ENCODE data around the gene TMEM209.
"Not testable (repeated sequence)": the region's sequence is repeated elsewhere in the genome, so short reads cannot be mapped to it uniquely, and the experiment has no call there.

The TMEM209 gene

DNA sequence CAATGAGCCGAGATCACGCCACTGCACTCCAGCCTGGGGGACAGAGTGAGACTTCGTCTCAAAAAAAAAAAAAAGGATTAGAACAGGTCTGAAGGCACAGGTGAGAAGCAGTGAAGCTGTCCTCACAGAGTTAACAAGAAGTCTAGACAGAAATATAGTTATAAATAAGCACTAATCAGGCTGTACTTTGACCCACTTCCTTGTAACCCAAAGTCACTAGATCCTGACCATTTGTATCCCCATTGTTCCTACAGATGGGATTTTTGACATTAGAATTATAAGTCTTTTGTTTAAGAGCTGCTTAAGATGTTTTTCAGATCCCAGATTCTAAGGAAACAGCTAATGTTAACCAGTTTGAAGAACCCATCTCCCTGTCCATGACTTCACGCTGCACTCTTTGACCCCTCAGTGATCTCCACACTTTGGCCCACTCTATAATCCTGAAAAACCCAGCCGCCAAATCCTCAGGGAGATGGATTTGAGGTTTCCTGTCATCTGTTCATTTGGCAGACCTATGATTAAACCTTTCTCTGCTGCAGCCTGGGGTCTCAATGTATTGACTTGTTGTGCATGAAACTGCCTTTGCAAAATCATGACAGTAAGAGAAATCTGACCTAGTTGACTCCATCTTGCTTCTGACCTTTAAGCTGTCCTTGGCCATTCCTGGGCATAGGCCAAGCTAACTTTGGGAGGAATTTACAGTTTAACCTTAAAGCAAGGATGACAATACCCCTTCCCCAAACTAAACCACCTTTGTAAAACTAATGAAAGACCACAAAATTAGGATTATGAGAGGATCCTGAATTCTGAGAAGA lies 13.8 kb upstream of the TMEM209 start:
- DNase-seq, result no peak

DNA sequence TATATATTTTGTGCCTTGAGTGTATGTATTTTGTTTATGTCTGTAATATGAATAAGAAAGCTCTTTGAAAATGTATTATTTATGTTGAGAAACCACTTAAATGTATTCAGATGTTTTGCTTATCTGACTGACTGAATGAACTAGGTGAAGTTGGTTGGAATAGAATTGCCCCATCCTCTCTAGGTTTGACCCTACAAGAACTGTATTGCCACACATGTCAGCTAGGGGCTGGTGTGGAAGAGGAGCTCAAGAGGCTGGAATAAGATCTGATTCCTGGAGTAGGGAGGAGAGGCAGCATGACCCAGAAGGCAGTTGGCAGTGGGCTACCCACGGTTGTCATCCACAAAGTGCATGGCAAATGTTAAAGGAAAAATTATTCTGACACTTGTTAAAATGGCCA lies 11.5 kb upstream of the TMEM209 start:
- DNase-seq, result no peak

DNA sequence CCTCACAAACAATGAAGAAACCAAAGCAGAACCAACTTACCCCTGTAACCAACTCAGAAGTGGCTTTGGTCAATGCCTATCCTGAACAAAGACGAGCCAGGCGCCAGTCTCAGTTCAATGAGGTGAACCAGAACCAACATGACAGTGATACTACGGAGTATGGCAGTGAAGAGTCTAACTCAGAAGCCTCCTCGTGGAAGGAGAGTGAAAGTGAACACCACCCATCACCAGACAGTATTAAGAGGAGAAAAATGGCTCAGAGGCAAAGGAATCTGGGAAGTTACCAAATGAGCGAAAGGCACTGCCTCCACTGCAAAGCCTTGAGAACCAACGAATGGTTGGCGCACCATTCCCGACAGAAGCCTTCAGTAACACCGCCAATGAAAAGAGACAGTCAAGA lies 10.8 kb upstream of the TMEM209 start:
- no peak for DNase-seq

DNA sequence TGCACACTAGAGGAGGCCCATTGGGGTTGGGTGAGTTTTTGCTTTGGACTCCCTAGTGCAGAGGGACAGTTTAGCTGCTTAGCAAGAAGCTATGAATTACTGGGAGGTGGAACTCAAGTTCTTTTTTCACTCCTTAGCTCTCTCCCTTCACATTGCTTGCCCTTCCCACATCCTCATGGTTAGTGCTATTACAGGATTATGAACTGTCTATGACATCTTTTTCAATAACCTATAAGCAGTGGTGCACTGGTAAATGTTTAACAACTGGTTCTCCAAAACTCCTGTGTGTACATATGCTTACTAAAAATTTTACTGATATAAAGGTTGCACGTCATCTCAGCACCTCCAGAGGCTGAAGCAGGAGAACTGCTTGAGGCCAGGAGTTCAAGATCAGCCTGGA lies 8.6 kb upstream of the TMEM209 start:
- no peak for DNase-seq

DNA sequence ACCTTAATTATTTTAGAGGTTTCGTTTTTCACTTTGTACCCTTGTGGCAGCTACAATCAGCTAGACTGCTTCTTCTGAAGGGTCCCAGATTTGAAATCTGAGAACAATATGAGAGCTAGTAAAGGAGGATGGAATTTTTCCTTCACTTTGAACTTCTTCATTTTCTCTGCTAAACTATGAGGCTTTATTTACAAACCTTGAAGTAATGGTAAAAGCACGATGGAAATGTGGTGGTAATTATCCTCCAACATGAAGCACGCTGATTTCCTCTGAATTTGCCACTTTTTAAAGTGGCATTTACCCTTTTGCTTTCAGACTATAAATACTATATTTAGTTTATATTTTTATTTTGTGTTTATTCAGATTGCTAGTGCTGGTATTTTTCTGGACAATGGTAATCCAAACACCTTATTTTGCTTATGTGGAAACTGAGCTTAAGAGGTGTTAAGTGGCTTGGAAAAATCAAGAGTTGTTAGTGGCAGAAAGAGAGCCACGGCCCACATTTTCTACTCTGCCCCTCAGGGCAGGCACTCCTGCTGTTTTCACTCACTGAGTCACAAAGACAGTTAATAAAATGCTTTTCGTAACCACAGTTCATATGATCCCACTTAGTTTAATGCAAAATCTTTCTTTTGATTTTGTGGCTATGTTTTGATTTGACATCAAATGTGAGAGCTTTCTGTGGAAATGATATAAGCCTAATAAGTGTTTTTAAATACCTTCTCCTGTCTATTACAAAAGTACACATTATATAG lies 5.2 kb upstream of the TMEM209 start:
- DNase-seq, result peak; percentile 51

DNA sequence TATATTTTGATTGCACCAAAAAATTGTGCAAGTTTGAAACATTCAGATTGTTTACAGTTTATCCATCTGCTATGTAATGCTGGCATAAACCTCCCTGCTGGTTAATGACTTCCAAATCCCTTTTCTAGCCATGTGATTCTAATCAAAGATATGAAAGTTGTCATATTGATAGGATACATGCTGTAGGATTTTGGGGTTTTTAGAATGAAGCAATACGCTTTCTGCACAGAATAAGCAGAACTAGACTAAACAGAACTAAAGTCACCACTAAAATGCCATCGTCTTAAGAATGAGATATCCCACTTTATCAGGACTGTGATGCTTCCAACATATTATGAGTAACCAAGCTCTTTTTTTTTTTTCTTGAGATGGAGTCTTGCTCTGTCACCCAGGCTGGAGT lies 3.3 kb upstream of the TMEM209 start:
- DNase-seq, result no peak

DNA sequence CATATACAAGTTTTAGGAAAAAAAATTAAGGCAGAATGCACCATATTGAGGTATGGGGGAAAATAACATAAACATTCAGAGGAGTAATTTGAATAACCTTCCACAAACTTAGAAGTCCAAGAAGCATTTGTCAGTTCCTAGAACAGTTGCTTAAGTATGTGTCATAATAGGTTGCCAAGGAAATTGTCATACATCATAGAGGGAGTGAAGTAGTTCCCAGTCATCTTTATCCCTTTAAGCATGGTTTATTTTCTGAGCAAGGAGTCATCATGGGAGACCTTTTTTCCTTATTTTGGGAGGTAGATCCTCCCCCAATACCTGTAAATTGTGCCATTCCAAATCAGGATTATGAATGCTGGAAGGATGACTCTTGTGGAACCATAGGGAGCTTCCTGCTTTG lies 2.4 kb upstream of the TMEM209 start, which contains the start of gene SSMEM1:
Gene SSMEM1 (plus strand): TSS at position 219 of the 400 bp plus-strand sequence. CDS start 51 bp downstream, at position 270.
- DNase-seq, result peak; percentile 68

DNA sequence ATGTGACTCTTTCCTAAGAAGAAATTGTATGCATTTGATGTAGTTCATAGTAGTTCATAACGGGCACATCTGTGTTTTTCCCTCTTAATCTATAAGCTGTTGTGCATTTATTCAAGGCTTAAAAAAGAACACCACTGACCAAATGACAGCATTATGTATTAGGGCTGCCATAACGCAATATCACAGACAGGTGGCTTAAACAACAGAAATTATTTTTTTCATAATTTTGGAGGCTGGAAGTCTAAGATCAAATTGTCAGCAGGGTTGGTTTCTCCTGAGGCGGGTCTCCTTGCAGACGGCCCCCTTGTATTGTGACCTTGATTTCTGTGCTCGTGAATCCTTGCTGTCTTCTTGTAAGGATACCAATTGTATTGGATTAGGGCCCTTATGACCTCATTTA lies 1.8 kb upstream of the TMEM209 start:
- no peak for DNase-seq

DNA sequence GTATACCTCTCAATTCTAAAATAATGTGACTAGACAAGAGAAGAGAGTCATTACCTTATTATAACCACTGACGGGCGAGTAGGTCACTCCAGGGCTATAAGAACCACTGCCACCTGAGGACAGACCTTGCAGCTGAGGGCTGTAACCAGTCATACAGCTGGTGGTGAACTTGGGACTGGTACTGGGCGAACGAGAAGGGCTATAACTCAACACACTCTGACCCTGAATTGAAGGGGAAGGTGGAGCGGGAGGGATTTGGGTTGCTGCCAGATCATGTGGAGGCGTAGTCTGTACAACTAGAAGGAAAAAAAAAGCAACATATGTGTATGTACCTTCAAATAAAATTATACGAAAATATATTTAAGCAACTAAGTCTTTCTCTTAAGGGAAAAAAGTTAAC lies 3.4 kb downstream of the TMEM209 start:
- DNase-seq, result no peak

DNA sequence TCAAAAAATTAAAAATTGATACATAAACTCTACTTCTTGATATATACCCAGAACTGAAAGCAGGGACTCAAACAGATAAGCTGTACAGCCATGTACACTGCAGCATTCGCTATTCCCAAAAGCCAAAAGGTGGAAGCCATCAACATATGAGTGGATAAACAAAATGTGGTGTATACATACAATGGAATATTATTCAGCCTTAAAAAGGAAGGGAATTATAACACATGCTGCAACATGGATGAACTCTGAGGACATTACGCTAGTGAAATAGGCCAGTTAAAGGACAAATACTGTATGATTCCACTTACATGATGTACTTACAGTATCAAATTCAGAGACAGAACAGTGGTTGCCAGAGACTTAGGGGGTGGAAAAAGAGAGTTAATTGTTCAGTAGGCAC lies 8.1 kb downstream of the TMEM209 start:
- no peak for DNase-seq

DNA sequence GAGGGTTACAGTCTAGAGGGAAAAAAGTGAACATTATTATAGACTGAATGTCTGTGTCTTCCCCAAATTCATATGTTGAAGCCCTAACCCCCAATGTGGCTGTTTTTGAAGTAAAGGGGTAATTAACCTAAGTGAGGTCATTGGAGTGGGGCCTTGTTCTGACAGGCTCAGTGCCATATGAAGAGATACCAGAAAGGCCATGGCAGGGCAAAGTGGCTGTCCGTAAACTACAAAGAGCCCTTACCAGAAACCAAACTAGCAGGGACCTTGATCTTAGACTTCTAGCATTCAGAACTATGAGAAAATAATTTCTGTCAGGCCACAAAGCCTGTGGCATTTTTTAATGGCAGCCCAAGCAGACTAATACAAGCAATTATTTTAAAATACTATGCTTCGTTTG lies 8.7 kb downstream of the TMEM209 start:
- no peak for DNase-seq

DNA sequence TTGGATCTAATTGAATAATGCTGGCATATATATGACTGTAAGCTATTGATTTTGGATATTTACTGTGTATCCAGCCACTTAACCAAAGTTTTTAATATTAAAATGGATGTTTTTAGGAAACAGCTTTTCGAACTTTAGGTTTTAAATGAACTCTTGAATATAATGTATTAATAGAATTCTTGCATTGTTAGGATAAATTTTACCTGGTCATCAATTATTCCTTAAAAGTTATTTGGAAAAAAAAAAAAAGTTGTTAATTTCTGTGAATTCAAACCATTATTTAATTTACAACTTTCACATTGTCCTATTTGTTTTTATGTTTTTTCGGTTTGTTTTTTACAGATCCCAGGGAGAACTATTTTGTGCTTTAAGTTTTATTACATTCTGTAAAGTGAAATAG lies 9.8 kb downstream of the TMEM209 start:
- no peak for DNase-seq

DNA sequence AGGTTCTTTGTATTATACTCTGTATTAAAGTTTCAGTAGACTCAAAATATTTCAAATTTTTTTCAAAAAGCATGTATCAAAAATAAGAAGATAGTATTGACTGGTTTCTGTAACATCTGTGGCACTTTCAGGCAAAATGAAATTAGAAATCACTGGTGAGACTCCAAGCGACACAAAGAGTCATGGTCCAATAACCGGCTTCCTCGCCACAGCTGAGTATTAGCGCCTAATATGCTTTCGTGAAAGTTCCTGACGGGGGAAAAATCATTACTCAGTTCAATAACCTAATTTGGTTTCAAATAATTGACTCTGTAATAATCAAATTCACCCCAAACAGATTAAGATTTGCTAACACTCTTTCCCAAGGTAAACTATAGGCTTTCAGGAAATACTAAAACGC lies 13.4 kb downstream of the TMEM209 start:
- DNase-seq, result no peak

DNA sequence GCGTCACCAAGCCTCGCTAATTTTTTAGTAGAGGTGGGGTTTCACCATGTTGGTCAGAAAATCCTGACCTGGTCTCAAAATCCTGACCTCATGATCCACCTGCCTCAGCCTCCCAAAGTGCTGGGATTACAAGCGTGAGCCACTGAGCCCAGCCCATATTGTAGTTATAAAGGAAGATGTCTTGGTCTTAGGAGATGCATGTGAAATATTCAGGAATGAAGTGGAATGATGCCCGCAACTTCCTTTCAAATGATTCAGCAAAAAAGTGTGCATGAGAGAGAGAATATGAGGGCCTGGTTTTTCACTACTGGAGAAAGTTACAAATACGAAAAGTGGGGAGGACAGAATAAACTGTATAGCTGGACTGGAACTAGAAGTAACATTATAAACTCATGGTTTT lies 15.9 kb downstream of the TMEM209 start:
- DNase-seq, result peak; percentile 68

DNA sequence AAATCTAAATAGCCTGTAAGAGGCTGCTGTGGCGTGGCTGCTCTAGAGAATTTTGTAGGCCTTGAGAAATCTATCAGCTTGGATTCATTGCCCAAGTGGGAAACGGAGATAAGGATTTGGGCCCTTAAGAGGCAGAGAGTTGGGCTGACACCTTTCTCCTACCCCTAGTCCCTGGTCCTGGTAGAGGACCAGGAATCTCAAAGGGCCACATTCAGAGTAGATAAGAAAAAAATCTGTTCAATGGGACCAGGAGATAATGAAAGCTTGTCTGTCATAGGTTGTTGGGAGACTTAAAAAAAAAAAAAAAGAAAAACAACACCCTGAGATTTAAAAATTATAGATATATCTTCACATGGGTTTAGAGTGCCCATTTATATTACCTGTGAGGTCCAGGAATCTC lies 17.8 kb downstream of the TMEM209 start:
- DNase-seq, result no peak

DNA sequence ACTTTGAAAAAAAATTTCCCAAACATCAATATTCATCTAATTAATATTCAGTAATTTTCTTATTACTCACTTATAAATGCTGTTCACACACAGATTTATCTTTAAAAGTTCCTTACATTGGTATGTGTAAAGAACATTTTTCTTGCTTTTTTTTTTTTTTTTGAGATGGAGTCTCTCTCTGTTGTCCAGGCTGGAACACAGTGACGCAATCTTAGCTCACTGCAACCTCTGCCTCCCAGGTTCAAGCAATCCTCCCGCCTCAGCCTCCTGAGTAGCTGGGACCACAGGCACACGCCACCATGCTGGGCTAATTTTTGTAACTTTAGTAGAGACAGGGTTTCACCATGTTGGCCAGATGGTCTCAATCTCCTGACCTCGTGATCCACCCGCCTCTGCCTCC lies 20.9 kb downstream of the TMEM209 start:
- not testable (repeated sequence) for DNase-seq

DNA sequence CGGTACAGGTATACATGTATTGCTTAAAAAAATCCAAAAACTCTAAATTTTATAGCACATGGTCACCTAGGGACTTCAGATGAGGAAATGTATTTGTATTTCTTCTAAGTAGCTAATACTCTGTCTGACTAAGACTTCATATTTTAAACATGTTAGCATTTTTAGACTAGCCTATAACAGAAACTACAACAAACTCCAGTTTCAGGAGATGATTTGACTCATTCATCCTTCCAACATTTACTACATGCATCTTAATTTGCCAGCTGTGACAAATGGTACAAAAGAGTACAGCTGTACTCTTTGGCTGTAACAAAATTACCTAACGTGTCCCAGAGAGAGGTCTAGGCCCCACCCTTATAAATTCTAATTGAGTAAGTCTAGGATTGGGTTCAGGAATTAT lies 22.2 kb downstream of the TMEM209 start:
- DNase-seq, result no peak

DNA sequence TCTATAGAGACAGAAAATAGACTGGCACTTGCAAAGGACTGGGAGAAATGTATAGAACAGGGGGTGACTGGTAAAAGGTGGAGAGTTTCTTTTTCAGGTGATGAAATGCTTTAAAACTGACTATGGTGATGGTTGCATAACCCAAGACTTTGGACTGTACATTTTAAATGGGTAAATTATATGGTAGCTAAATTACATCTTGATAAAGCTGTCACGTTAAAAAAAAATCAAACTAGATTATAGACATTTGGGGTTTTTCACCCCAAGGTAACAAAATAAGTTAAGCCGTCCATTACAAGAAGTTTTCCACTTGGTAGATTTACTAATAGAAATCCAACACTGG lies 24.0 kb downstream of the TMEM209 start:
- DNase-seq, result no peak

DNA sequence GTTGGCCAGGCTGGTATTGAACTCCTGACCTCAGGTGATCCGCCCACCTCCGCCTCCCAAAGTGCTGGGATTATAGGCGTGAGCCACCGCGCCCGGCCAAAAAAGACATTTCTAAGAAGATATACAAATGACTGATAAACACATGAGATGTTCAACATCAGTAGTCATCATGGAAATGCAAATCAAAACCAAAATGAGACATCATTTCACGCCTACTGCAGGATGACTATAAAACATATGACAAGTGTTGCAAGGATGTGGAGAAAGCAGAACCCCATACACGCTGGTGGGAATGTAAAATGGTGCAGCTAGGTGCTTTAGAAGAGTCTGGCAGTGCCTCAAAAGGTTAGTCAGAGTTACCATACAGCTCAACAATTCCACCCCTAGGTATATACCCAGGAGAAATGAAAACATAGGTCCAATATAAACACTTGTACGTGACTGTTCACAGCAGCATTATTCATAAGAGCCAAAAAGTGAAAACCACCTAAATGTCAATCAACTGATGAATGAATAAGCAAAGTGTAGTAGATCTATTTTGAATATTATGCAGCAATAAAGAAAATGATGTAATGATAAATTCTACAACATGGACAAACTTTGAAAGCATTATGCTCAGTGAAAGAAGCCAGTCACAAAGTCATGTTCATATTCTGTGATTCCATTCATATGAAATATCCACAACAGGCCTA lies 24.5 kb downstream of the TMEM209 start:
- DNase-seq, result peak; percentile 22

DNA sequence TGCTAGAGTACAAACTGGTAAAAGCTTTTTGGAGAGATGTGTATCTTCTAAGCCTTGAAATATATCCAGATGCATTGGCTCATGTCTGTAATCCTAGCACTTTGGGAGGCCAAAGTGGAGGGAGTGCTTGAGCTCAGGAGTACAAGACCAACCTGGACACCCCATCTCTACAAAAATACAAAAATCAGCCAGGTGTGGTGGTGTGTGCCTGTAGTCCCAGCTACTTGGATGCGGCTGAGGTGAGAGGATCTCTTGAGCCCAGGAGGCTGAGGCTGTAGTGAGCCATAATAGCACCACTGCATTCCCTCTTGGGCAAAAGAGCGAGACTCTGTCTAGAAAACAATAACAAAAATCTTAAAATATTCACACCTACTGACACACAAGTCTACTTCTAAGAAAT lies 25.6 kb downstream of the TMEM209 start:
- DNase-seq, result no peak

DNA sequence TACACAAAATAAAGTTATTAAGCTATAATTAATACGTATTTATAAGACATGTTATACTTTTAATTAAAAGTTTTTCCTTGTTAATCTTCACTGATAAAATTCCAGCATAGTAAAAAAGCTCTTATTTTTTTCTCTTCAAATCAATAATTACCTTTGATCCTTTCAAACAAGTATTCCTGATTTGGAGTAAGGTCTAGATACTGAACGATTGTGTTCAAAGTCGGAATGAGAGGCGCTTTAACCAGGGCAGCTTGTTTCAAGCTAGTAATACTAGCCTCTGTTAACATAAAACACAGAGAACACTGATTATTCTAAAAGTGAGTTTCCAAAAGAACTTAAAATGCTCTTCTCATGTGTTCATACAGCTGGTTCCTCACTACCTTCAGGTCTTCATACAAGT lies 27.0 kb downstream of the TMEM209 start:
- no peak for DNase-seq

DNA sequence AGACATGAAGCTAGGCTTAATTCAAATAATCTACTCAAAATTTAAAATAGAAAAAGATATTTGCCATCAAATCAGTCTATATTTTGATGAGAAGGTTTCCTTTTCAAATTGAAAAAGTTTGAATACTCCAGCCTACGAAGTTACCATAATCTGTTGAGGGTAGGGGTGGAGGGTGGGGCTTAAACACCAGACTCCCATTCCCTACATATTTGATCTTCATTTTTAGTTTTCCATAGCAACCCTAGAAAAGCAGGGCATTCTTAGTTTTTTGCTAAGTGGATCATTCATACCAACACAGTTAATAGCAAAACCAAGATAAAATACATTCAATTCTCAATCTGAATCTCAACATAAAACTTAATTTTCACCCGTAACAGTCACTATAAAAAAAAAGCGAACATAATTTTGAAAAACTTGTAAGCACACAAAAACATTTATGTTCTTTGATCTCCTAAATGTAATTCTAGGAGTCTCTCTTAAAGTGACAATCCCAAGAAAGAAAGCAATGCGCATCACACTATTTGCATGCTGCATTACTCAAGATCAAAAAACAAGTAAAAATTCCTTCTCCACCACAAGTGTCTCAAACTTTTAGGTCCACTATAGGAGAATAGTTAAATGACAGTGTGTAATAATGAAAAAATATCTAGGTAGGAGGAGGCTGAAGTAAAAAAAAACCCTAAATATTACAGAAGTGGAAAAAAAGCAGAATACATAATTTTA lies 30.8 kb downstream of the TMEM209 start:
- no peak for DNase-seq

DNA sequence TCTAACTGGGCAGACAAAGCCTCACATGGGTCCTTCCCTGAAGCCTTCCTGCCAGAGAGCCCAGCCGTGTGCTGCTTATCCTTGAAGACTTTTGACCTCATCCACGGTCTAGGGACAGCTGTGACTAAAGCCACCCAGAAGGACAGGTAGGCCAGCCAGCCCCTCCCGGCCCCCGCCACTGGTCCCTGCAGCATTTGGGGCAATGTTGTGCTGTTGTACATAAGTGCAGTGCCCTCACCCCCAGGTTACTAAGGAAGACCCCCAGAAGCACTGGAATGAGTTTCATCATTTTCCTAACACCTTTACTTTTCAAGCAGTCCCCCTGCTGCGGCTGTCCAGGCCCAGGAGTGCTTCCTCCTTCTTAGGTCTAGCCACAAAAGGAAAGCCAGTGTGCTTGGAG lies 43.0 kb downstream of the TMEM209 start:
- DNase-seq, result no peak
